Spleen (tissue), 11 donors: ENCODE results near the gene B4GALNT3. TPM values are rescaled to one million over a fixed set of nuclear protein-coding genes. Genes with fewer than 3 reads are reported as not detected.
A peak's percentile ranks its signal among the peaks of the same experiment; 100 is the strongest.

Experiments
- DNase-seq: peaks from one replicate; pipeline ENCODE4 v3.0.0-alpha.2; 2020
- H3K27ac ChIP-seq, 8 donors: fragments of 200-600 bp; sonication (generic) in 7 of 8; 1 replicate in 4 of 8; 2 replicates in 4 of 8; pipeline versions ENCODE4 v1.5.0 to v1.8.0; 2016 to 2021; ENCODE audit warnings: inconsistent platforms in 4 of 8, mild to moderate bottlenecking in 4 of 8, moderate library complexity in 1 of 8
- H3K27me3 ChIP-seq, 7 donors: fragments of 200-600 bp; sonication (generic) in 6 of 7; replicated peaks in 1 of 7; 1 replicate in 4 of 7; 2 replicates in 3 of 7; pipeline versions ENCODE4 v1.5.0 to v1.8.0; 2016 to 2021; ENCODE audit warnings: inconsistent platforms in 3 of 7, mild to moderate bottlenecking in 1 of 7
- H3K36me3 ChIP-seq, 6 donors: fragments of 200-600 bp; sonication (generic) in 5 of 6; 1 replicate in 4 of 6; 2 replicates in 2 of 6; pipeline versions ENCODE4 v1.5.0 to v1.8.0; 2016 to 2021; ENCODE audit warnings: inconsistent platforms in 2 of 6
- H3K4me1 ChIP-seq, 6 donors: fragments of 200-600 bp; sonication (generic) in 5 of 6; 1 replicate in 3 of 6; 2 replicates in 3 of 6; pipeline versions ENCODE4 v1.5.0 to v1.8.0; 2016 to 2021; ENCODE audit warnings: inconsistent platforms in 3 of 6
- H3K4me3 ChIP-seq, 8 donors: fragments of 200-600 bp; sonication (generic) in 7 of 8; 1 replicate in 4 of 8; 2 replicates in 4 of 8; pipeline versions ENCODE4 v1.5.0 to v1.8.0; 2016 to 2021; ENCODE audit warnings: inconsistent platforms in 4 of 8, mild to moderate bottlenecking in 4 of 8, moderate library complexity in 2 of 8
- H3K9me3 ChIP-seq, 8 donors: fragments of 200-600 bp; sonication (generic) in 7 of 8; 1 replicate in 4 of 8; 2 replicates in 4 of 8; pipeline versions ENCODE4 v1.5.0 to v1.8.0; 2016 to 2021; ENCODE audit warnings: inconsistent platforms in 4 of 8
- CTCF ChIP-seq, 11 experiments: fragments of 200-600 bp in 7 of 11; fragments of 450-650 bp in 4 of 11; sonication (generic) in 4 of 11; IDR thresholded peaks in 8 of 11; conservative IDR thresholded peaks in 3 of 11; 1 replicate in 7 of 11; 2 replicates in 4 of 11; pipeline versions ENCODE4 v1.4.0 to v1.8.0; 2016 to 2021; ENCODE audit warnings: antibody characterized with exemption in 11 of 11, inconsistent platforms in 4 of 11, mild to moderate bottlenecking in 1 of 11
- POLR2A ChIP-seq, 3 donors: fragments of 450-650 bp; IDR thresholded peaks; one replicate each; pipeline ENCODE4 v1.5.1; 2017; ENCODE audit warnings: antibody characterized with exemption in 3 of 3, mild to moderate bottlenecking in 1 of 3
- POLR2AphosphoS5 ChIP-seq, 3 donors: sonication (generic); formaldehyde crosslinking; IDR thresholded peaks; one replicate each; pipeline ENCODE4 v1.5.1; 2017; ENCODE audit warnings: antibody characterized with exemption in 3 of 3
- WGBS, 5 donors: extraction: QIAGEN DNeasy Blood & Tissue Kit in 3 of 5; methylation state at CpG; one replicate each; pipeline versions ENCODE4 v1.1.5 to v1.1.7; 2013 to 2018; 5-methylcytosine and 5-hydroxymethylcytosine counted together
- intact Hi-C: fragments of 100-400 bp; cut with DNase I; formaldehyde crosslinking; loops from one replicate; pipeline ENCODE4 v1.15.0; 2023; ENCODE audit warnings: low total_unique reads
- polyA plus RNA-seq, 3 donors: library from polyadenylated mRNA; stranded (reverse); fragments of 200-250 nt; gene quantifications; one replicate each; pipeline ENCODE4 v1.2.1, GENCODE V29; 2013
- small RNA-seq, 4 donors: library from RNA; depleted of rRNA; stranded (forward); fragments of <200 nt; gene quantifications; one replicate each; pipeline ENCODE3, GENCODE V24; 2016
- total RNA-seq, 7 donors: library from RNA; depleted of rRNA in 3 of 7; stranded (reverse); fragments of >200 nt in 3 of 7; fragmentation: NEBNext Ultra II Directional in 4 of 7; extraction: Animal tissue kit (Norgen Biotek cat#: 25700) in 4 of 7; gene quantifications; one replicate each; pipeline versions ENCODE4 v1.1.0 to v1.2.1, GENCODE V29; 2016 to 2021
- donor health status: healthy with polysubstance abuse.
- donor health status: DM: no; HTN: no; CAD: no; lungs with moderate emphysema.
- donor health status: DM: no; HTN: no; CAD: no.
- donor health status: Bipolar disorder and iron deficiency.
- donor health status: healthy.
- donor health status: DM: no; HTN: no; CAD: no.
- donor health status: DM: yes; HTN: yes; CAD: no.

The B4GALNT3 gene
- total and polyA plus RNA-seq, 10 donors, result 0.28 to 2.0 (median 1.5) TPM

GRCh38 chr12:612886-613285, 153.1 kb downstream of the B4GALNT3 start:
- Histone ChIP-seq H3K27me3 (no peaks in the 10 kb centered on the region), H3K9me3 (no peaks in the 10 kb centered on the region), H3K4me1 (peaks cover 15 to 99% (median 71%) of the 10 kb centered on the region in 6 donors), H3K27ac (peak overlapping the region in 4 of 8 donors; percentile 27 to 94 (median 90)), H3K36me3 (no peaks in the 10 kb centered on the region), H3K4me3 (no peak overlapping the region)
- no peak for DNase-seq
- intact Hi-C loops, result no loop called here
- 95 to 99% (median 97%) methylated on average over 4 of the region's 4 CpGs for WGBS, 5 donors
- no peak for TF ChIP-seq CTCF (IDR thresholded peaks at IDR 0.05 in 8 of 11, conservative IDR thresholded peaks at IDR 0.05 in 3 of 11)
- TF ChIP-seq POLR2A (IDR thresholded peaks at IDR 0.05), result no peak
- no peak for TF ChIP-seq POLR2AphosphoS5 (IDR thresholded peaks at IDR 0.05)

Small RNA genes within 50 kb of the gene (small RNA-seq; reads per million reads assigned to genes)
- 0 reads per million in 4 donors for gene RNU7-103P

Other genes with a start within 250 kb of the B4GALNT3 start
- 1 to 10 TPM in 6 of 7 donors, under 1 TPM in 1; 0.91 to 3.1 (median 2.7) TPM for gene SLC6A12, start 245.8 kb upstream of the B4GALNT3 start, total RNA-seq
- gene SLC6A12, start 245.8 kb upstream of the B4GALNT3 start, polyA plus RNA-seq, result 1 to 10 TPM in 1 of 3 donors, under 1 TPM in 2; 0.35 to 1.2 (median 0.50) TPM
- 1 to 10 TPM in 1 of 7 donors, under 1 TPM in 1, not detected in 5; 0.30 to 1.7 TPM for gene SLC6A13, start 197.1 kb upstream of the B4GALNT3 start, total RNA-seq
- under 1 TPM; 0.22 to 0.39 (median 0.24) TPM for gene SLC6A13, start 197.1 kb upstream of the B4GALNT3 start, polyA plus RNA-seq
- gene KDM5A, start 70.6 kb upstream of the B4GALNT3 start, total RNA-seq, result 100 to 1,000 TPM in 4 of 7 donors, 10 to 100 TPM in 3; 74.8 to 131 (median 105) TPM
- gene KDM5A, start 70.6 kb upstream of the B4GALNT3 start, polyA plus RNA-seq, result 1 to 10 TPM; 4.9 to 8.0 (median 5.4) TPM
- 10 to 100 TPM in 5 of 7 donors, 1 to 10 TPM in 2; 9.1 to 17.9 (median 11.7) TPM for gene CCDC77, start 58.3 kb upstream of the B4GALNT3 start, total RNA-seq
- 1 to 10 TPM; 6.5 to 7.1 (median 6.6) TPM for gene CCDC77, start 58.3 kb upstream of the B4GALNT3 start, polyA plus RNA-seq
- 10 to 100 TPM in 5 of 7 donors, 1 to 10 TPM in 2; 6.6 to 18.8 (median 10.3) TPM for gene NINJ2, start 203.5 kb downstream of the B4GALNT3 start, total RNA-seq
- gene NINJ2, start 203.5 kb downstream of the B4GALNT3 start, polyA plus RNA-seq, result 10 to 100 TPM in 1 of 3 donors, 1 to 10 TPM in 2; 7.0 to 13.5 (median 8.6) TPM